CD4-positive, alpha-beta T cell treated with Interferon alpha-2 for 1 hour (primary cell): ENCODE results near the gene STAG1.
"Not testable (repeated sequence)": the region's sequence is repeated elsewhere in the genome, so short reads cannot be mapped to it uniquely, and the experiment has no call there.

Source experiments
- DNase-seq, 2 donors: peaks; one replicate each; pipeline ENCODE4 v3.0.0-alpha.2; 2020 to 2022

Gene STAG1

GRCh38 chr3:136699271-136699828, 52.8 kb downstream of the STAG1 start:
- no peak for DNase-seq

GRCh38 chr3:136698361-136698760, 53.8 kb downstream of the STAG1 start:
- no peak for DNase-seq

DNA sequence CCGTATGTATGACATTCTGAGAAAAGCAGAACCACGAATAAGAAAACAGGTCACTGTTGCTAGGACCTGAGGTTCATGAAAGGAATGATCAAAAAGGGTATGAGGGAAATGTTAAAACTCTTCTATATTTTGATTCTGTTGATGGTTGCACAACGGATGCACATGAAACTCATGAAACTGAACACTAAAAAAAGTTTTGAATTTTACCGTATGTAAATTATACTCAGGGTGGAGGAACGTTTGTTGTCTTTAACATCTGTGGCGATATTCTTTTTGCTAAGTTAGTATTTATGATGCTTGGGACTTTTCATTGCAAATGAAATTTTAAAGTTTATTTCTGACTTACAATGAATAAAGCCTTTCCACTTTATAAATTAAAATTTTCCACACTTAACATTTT, 55.4 kb downstream of the STAG1 start:
- no peak for DNase-seq

- DNase-seq: peak; percentile 8 to 48
Observed at GRCh38 chr3:136694321-136694720, 57.9 kb downstream of the STAG1 start.

- DNase-seq: no peak
Observed at GRCh38 chr3:136690599-136690998, 61.6 kb downstream of the STAG1 start.

DNA sequence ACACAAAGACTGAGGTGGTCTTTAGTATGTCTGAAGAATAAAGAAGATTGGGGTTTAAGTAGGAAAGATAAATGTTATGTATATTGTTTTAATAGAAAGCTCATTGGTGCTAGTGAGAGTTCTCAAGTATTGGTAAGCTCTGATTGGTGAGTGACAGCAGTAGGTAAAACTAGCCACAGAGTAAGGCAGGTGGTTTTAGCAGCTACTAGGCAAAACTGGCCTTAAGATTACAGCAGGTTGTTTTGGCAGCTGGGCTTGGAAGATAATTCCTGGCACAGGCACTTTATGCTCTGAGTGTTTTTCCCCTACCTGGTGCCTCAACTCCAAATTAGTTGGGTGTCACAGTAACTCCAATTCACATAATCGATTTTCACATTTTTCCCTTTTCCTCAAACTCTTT, 66.3 kb downstream of the STAG1 start:
- DNase-seq: no peak

DNA sequence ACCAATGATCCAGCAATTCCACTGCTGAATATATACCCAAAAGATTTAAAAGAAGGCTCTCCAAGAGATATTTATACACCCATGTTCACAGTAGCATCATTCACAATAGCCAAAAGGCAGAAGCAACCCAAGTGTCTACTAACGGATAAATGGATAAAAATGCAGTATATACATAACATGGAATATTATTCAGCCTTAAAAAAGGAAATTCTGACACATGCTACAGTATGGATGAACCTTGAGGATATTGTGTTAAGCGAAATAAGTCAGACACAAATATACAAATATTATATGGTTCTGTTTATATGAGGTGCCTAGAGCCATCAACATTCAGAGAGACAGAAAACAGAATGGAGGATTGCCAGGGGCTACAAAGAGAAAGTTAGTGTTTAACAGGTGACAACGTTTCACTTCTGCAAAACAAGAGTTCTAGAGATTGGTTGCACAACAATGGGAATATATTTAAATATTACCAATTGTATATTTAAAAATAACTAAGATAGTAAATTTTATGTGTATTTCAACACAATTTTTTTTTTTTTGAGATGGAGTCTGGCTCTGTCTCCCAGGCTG, 69.4 kb downstream of the STAG1 start:
- DNase-seq: no peak

- DNase-seq: no peak
Observed at GRCh38 chr3:136678981-136679380, 73.2 kb downstream of the STAG1 start.

GRCh38 chr3:136676009-136676408, 76.2 kb downstream of the STAG1 start:
- DNase-seq: no peak

DNA sequence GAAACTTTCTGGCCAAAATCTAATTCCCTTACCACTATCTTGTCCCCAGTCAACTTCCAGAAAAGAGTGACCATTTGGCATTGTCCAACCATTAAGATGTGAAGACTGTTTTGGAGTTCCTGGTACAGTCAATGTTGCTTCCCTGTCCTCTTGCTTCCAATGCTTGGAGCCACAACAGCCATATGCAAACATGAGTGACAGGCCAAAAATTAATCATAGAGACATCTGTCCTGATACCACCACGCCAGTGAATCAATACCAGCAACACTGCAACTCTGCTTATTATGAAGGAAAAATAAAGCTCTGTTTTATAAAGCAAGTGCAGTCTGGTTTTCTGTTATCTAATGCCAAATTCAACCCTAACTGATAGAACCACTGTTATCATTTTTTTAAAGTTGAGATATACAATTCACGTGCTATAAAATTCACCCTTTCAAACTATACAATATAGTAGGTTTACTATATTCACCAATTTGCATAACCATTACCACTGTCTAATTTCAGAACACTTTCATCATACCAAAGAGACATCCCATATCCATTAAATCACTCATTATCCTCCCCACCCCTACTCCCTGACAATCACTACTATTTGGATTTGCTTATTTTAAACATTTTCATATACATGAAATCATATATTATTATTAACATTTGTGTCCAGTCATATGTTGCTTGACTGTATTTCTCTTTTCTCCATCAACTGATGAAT, 76.9 kb downstream of the STAG1 start:
- no peak for DNase-seq

GRCh38 chr3:136672457-136672856, 79.7 kb downstream of the STAG1 start:
- no peak for DNase-seq

DNA sequence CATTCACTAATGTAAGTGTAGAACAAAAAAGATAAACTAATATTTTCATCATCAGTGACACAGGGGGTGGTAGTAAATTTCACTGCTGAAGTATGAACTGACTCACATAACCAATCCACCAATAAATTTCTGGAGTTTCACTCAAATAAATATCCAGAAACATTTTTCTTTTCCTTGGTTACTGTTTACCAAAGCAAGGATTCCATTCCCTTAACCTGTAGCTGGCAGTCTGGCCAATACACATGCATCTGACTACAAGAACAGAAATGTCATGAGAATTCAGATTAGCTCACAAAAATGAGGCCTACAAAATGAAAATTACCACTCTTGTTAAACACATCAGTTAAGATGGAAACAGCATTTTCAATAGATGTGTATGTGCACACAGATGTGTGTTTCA, 80.3 kb downstream of the STAG1 start:
- no peak for DNase-seq

GRCh38 chr3:136670166-136670565, 82.0 kb downstream of the STAG1 start:
- no peak for DNase-seq

DNA sequence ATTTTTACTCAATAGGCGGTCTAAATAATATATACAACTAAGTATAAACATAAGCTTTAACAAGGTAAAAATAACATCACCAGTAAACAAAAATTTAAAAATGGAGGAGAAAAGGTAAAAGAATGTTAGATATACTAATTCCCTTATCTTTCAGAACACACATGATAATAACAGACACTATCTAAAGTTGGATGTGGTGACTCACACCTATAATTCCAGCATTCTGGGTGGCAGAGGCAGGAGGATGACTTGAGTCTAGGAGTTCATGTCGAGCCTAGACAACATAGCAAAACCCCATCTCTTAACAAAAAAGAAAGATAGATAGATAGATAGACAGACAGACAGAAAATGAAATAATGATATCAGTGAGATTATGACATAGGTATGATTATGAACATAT, 85.1 kb downstream of the STAG1 start:
- DNase-seq: no peak

DNA sequence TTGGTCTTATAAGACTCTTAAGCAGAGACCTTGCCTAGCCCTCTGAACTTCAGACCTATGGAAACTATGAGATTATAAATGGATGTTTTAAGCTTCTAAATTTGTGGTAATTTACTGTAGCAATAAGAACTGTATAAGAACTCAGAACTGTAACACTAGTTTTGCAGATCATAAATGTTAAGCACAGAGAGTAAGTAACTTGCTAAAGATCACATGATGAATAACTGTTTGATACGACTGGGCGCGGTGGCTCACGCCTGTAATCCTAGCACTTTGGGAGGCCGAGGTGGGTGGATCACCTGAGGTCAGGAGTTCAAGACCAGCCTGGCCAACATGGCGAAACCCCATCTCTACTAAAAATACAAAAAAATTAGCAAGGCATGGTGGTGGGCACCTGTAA, 85.9 kb downstream of the STAG1 start:
- not testable (repeated sequence) for DNase-seq

DNA sequence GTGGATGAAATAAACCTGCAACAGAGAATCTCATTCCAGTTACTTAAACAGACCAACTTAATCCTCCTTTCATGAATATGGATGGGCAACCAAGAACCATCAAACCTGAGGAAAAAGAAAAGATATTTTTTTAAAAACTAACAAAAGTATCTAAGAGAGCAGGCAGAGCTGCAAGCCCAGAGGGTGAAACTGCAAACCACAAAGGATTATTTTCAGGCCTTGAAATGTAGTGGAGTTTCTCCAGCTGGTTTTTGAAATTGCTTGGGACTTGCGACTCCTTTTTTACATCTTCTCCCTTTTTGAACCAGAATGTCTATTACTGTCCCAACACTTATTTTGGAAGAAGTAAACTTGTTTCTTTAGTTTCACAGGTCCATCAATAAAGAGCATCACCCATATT, 87.4 kb downstream of the STAG1 start:
- DNase-seq: no peak

DNA sequence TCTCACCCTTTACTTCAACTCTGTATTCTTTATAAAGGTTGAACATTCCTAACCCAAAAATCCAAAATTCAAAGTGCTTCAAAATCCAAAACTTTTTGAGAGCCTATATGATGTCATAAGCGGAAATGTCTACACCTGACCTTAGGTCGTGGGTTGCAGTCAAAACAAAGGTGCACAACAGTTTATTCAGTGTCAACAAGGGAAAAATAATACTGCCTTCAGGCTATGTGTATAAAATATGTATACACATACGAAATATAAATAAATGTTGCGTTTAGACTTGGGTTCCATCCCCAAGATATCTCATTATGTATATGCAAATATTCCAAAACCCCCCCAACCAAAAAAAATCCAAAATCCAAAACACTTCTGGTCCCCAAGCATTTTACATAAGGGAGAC, 90.9 kb downstream of the STAG1 start:
- DNase-seq: no peak

DNA sequence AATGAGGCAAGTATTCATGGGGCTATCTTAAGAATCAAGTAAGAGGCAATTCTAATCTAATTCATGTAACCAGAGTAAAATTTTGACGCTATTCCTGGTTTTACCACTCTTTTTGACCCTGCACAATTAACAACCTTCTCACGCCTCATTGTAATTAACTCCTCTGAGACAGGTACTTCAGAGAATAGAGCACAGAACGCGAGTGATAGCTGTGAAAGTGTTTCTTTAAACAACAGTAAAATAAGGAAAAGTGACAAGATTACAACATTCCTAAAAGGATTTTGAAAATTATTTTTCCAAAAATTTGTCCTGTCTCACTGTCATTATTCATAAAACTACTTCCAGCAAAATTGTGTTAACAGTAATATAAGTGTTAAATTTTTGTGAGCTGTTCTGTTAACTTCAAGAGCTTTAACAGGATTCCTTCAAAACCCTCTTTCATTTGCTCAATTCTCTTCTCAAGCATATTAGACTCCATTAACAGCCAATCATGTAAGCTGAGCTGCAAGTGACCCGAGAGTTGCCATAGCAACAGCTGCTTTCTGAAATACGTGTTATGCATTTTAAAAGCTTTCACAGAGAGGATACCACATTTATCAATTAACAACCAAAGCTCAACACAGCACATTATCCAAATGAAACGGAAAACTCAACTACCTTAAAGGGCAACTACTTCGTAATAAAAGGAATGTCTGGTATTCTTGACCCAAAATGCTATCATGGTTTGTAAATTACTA, 93.1 kb downstream of the STAG1 start:
- DNase-seq: no peak

DNA sequence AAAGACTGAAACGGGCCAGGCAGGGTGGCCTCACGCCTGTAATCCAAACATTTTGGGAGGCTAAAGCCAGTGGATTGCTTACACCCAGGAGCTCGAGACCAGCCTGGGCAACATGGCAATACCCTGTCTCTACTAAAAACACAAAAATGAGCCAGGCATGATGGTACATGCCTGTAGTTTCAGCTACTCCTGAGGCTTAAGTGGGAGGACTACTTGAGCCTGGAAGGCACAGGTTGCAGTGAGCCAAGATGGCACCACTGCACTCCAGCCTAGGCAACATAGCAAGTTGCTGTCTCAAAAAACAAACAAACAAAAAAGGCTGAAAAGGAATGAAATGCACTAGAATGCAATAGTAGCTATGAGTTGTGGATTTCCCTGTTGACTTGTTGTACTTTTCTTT, 94.7 kb downstream of the STAG1 start:
- DNase-seq: no peak

DNA sequence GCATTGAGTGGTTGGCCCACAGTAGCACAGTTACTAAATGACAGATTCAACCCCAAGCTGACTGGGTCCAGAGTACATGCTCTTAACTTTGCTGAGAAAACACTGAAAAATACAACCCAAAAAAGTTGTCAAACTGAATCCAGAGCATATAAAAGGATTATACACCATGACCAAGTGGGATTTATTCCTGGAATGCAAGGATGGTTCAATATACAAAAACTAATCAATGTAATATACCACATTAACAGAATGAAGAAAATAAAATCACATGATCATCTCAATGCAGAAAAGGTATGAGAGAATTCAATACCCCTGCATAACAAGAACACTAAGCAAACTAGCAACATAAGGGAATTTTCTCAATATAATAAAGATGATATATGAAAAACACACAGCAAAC, 98.5 kb downstream of the STAG1 start:
- DNase-seq: no peak

- DNase-seq: no peak
Observed at GRCh38 chr3:136651581-136651980, 100.6 kb downstream of the STAG1 start.

DNA sequence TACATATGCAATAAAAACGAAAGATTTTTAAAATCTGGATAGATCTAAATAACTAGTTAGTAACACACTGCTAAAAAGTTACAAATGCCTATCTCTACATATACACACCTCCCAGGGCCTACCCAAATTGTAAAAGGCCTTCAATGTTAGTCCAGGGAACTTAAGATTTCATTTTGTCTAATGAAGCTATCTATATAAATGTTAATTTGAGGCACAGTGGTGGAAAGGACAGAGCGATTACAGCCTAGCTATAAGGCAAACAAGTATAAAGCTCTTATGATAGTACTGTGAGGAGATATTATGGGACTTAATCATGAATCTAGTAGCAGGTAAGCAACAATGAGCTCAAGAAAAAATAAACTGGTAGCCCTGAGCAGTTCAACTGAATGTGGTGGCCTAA, 101.7 kb downstream of the STAG1 start:
- no peak for DNase-seq

DNA sequence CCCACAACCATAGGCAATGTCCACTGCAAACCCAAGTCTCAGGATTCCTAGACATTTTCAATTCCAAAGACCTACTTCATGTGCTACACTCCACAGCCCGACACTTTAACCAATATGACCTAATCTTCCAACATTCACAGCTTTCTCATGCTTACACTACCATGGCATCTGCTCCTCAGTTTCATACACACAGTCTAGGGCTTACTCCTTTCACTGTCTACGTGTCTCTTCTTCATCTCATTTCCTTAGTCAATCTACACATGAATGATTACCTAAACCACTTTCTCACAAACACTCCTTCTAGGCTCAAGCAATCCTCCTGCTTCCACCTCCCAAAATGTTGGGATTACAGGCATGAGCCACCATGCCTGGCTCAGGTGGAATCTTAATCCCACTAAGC, 106.3 kb downstream of the STAG1 start:
- DNase-seq: no peak

- DNase-seq: no peak
Observed at GRCh38 chr3:136644212-136644611, 108.0 kb downstream of the STAG1 start.
